AG08395 (cell line): ENCODE results near the gene KCND3.
A peak's percentile ranks its signal among the peaks of the same experiment; 100 is the strongest.

Experiments used
- DNase-seq: peaks from one replicate; pipeline ENCODE4 v3.0.0; 2012; ENCODE audit warnings: mixed read lengths, low spot score

The KCND3 gene

GRCh38 chr1:111846842-111847241 lies 142.6 kb downstream of the KCND3 start:
- DNase-seq, result no peak

GRCh38 chr1:111843177-111843576 lies 146.3 kb downstream of the KCND3 start:
- no peak for DNase-seq

GRCh38 chr1:111842411-111842810 lies 147.1 kb downstream of the KCND3 start:
- DNase-seq, result no peak

GRCh38 chr1:111841746-111842145 lies 147.7 kb downstream of the KCND3 start:
- no peak for DNase-seq

GRCh38 chr1:111841189-111841588 lies 148.3 kb downstream of the KCND3 start:
- DNase-seq, result no peak

GRCh38 chr1:111837393-111837792 lies 152.1 kb downstream of the KCND3 start:
- DNase-seq, result no peak

GRCh38 chr1:111836111-111836510 lies 153.4 kb downstream of the KCND3 start:
- DNase-seq, result no peak

- no peak for DNase-seq
Measured at GRCh38 chr1:111835514-111835913, 154.0 kb downstream of the KCND3 start.

- DNase-seq, result no peak
Measured at GRCh38 chr1:111834956-111835355, 154.5 kb downstream of the KCND3 start.

GRCh38 chr1:111833334-111833733 lies 156.1 kb downstream of the KCND3 start:
- peak; percentile 19 for DNase-seq

GRCh38 chr1:111832521-111833155 lies 156.8 kb downstream of the KCND3 start:
- no peak for DNase-seq

GRCh38 chr1:111831153-111831552 lies 158.3 kb downstream of the KCND3 start:
- DNase-seq, result no peak

GRCh38 chr1:111827946-111828345 lies 161.5 kb downstream of the KCND3 start:
- DNase-seq, result no peak

GRCh38 chr1:111826278-111826677 lies 163.2 kb downstream of the KCND3 start:
- DNase-seq, result no peak

- no peak for DNase-seq
Measured at GRCh38 chr1:111825217-111825616, 164.3 kb downstream of the KCND3 start.

- DNase-seq, result no peak
Measured at GRCh38 chr1:111822138-111822537, 167.3 kb downstream of the KCND3 start.

GRCh38 chr1:111821121-111821745 lies 168.2 kb downstream of the KCND3 start:
- DNase-seq, result no peak

- no peak for DNase-seq
Measured at GRCh38 chr1:111819566-111820263, 169.8 kb downstream of the KCND3 start.

- no peak for DNase-seq
Measured at GRCh38 chr1:111818546-111818945, 170.9 kb downstream of the KCND3 start.

GRCh38 chr1:111818081-111818480 lies 171.4 kb downstream of the KCND3 start:
- no peak for DNase-seq

- no peak for DNase-seq
Measured at GRCh38 chr1:111814642-111815041, 174.8 kb downstream of the KCND3 start.

GRCh38 chr1:111814305-111814628 lies 175.2 kb downstream of the KCND3 start:
- no peak for DNase-seq

GRCh38 chr1:111813440-111814304 lies 175.8 kb downstream of the KCND3 start:
- no peak for DNase-seq
